Neural progenitor cell (in vitro differentiated cells): ENCODE data around the gene SPRYD7. TPM values are rescaled to one million over a fixed set of nuclear protein-coding genes. Genes with fewer than 3 reads are reported as not detected.

Experiments
- DNase-seq: peaks from one replicate; pipeline ENCODE4 v3.0.0-alpha.2; 2016; ENCODE audit warnings: low spot score
- H2AFZ ChIP-seq: fragments of 200-600 bp; sonication (generic); replicated peaks from 2 replicates; pipeline ENCODE4 v1.6.1; 2016; ENCODE audit warnings: antibody characterized with exemption
- H3F3A ChIP-seq: fragments of 200-600 bp; sonication (generic); 2 replicates; pipeline ENCODE4 v1.6.1; 2016; ENCODE audit warnings: antibody characterized with exemption, low read depth
- H3K27ac ChIP-seq: fragments of 200-600 bp; sonication (generic); 2 replicates; pipeline ENCODE4 v1.5.1; 2016; ENCODE audit warnings: mild to moderate bottlenecking
- H3K27me3 ChIP-seq: fragments of 200-600 bp; sonication (generic); 2 replicates; pipeline ENCODE4 v1.6.1; 2016; ENCODE audit warnings: mild to moderate bottlenecking, moderate library complexity
- H3K36me3 ChIP-seq: fragments of 200-600 bp; sonication (generic); 2 replicates; pipeline ENCODE4 v1.5.1; 2016
- H3K4me1 ChIP-seq: fragments of 200-600 bp; sonication (generic); 2 replicates; pipeline ENCODE4 v1.6.1; 2016; ENCODE audit warnings: mixed run types
- H3K4me2 ChIP-seq: fragments of 200-600 bp; sonication (generic); 2 replicates; pipeline ENCODE4 v1.6.1; 2016
- H3K4me3 ChIP-seq: fragments of 200-600 bp; sonication (generic); 2 replicates; pipeline ENCODE4 v1.5.1; 2016
- H3K79me2 ChIP-seq: fragments of 200-600 bp; sonication (generic); 2 replicates; pipeline ENCODE4 v1.6.1; 2016; ENCODE audit warnings: low read depth
- H3K9ac ChIP-seq: fragments of 200-600 bp; sonication (generic); 2 replicates; pipeline ENCODE4 v1.6.1; 2016
- H3K9me3 ChIP-seq: fragments of 200-600 bp; sonication (generic); 2 replicates; pipeline ENCODE4 v1.5.1; 2016; ENCODE audit warnings: low read depth
- H4K20me1 ChIP-seq: fragments of 200-600 bp; sonication (generic); 2 replicates; pipeline ENCODE4 v1.6.1; 2016; ENCODE audit warnings: low read depth
- H3K27ac Mint-ChIP-seq: 3 replicates; pipeline ENCODE4 v1.8.0; 2021; ENCODE audit warnings: mixed read lengths
- H3K27me3 Mint-ChIP-seq: 2 replicates; pipeline ENCODE4 v1.8.0; 2022; ENCODE audit warnings: low read depth, mild to moderate bottlenecking, inconsistent platforms, moderate library complexity, mixed read lengths; ENCODE audit not compliant: insufficient read depth
- H3K36me3 Mint-ChIP-seq: 3 replicates; pipeline ENCODE4 v1.8.0; 2021; ENCODE audit warnings: mixed read lengths
- H3K4me1 Mint-ChIP-seq: 3 replicates; pipeline ENCODE4 v1.8.0; 2021; ENCODE audit warnings: mixed read lengths
- H3K4me3 Mint-ChIP-seq: 3 replicates; pipeline ENCODE4 v1.8.0; 2021; ENCODE audit warnings: mild to moderate bottlenecking, moderate library complexity, mixed read lengths
- H3K9me3 Mint-ChIP-seq: 3 replicates; pipeline ENCODE4 v1.8.0; 2020; ENCODE audit warnings: mixed read lengths
- CTCF ChIP-seq: fragments of 200-600 bp; sonication (generic); IDR thresholded peaks from 2 replicates; pipeline ENCODE4 v1.5.1; 2017; ENCODE audit warnings: antibody characterized with exemption, mild to moderate bottlenecking
- EZH2 ChIP-seq: fragments of 200-600 bp; sonication (generic); IDR thresholded peaks from 2 replicates; pipeline ENCODE4 v1.6.1; 2017; ENCODE audit warnings: antibody characterized with exemption, mild to moderate bottlenecking, moderate library complexity
- EZH2phosphoT487 ChIP-seq: fragments of 200-600 bp; sonication (generic); IDR thresholded peaks from 2 replicates; pipeline ENCODE4 v1.6.1; 2017; ENCODE audit warnings: antibody characterized with exemption
- small RNA-seq: library from RNA; depleted of rRNA; stranded (forward); fragments of <200 nt; gene quantifications from one replicate; pipeline ENCODE3, GENCODE V24; 2015
- total RNA-seq: library from RNA; depleted of rRNA; stranded (reverse); fragments of >200 nt; gene quantifications from 2 replicates; pipeline ENCODE4 v1.2.3, GENCODE V29; 2015; ENCODE audit warnings: low replicate concordance

SPRYD7 gene
- total RNA-seq, 1 donor from 2014 or later: 5.6 TPM

DNA sequence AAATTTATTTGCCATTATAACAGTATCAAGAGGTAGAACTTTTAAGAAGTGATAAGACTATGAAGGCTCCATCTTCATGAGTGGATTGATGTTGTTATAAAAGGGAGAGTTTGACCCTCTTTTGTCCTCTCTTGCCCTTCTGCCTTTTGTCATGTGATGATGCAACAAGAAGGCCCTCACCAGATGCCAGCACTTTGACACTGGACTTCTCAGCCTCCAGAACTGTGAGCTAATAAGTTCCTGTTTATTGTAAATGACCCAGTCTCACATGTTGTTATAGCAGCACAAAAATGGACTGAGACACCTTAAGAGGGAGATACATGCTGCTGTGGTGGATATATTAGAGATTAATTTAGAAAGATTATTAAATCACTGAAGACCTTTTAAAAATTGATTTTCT is 71.6 kb downstream of the SPRYD7 start:
- no peaks in the 10 kb centered on the region for H3K36me3 Mint-ChIP-seq
- H3K4me3 ChIP-seq: no peak overlapping the region
- H3K9me3 ChIP-seq: no peaks in the 10 kb centered on the region

More for the DNA sequence above, 71.6 kb downstream of the SPRYD7 start:
- no peak overlapping the region for H2AFZ ChIP-seq
- Mint-ChIP-seq H3K9me3 (peaks cover 10% of the 10 kb centered on the region), H3K27ac (no peak overlapping the region), H3K4me1 (no peaks in the 10 kb centered on the region), H3K27me3 (peaks cover 5% of the 10 kb centered on the region), H3K4me3 (no peak overlapping the region)
- H3K27me3 ChIP-seq: no peaks in the 10 kb centered on the region
- no peaks in the 10 kb centered on the region for H3F3A ChIP-seq
- H3K4me2 ChIP-seq: no peak overlapping the region
- no peaks in the 10 kb centered on the region for H3K79me2 ChIP-seq
- no peak overlapping the region for H3K9ac ChIP-seq
- H3K36me3 ChIP-seq: no peaks in the 10 kb centered on the region
- TF ChIP-seq CTCF (no peak), EZH2 (no peak), EZH2phosphoT487 (no peak)
- DNase-seq: no peak
- no peaks in the 10 kb centered on the region for H3K4me1 ChIP-seq
- H4K20me1 ChIP-seq: no peaks in the 10 kb centered on the region
- H3K27ac ChIP-seq: no peak overlapping the region

Small RNA genes lying within 50 kb of the gene (small RNA-seq; reads per million reads assigned to genes)
- gene RNY4P30 (not detected), gene RNY4P9 (0.07 reads per million)

Other genes starting within 250 kb of the SPRYD7 start
- 82.9 and 86.4 TPM in 2 replicates for gene EBPL, start 244.9 kb downstream of the SPRYD7 start, total RNA-seq
- 37.4 and 49.4 TPM in 2 replicates for gene KPNA3, start 143.7 kb downstream of the SPRYD7 start, total RNA-seq
- 53.2 and 58.3 TPM in 2 replicates for gene TRIM13, start 60.7 kb upstream of the SPRYD7 start, total RNA-seq
- 0.88 and 2.1 TPM in 2 replicates for gene KCNRG, start 79.1 kb upstream of the SPRYD7 start, total RNA-seq